Ishikawa (cell line): ENCODE results near the gene PDZRN3.

ENCODE experiments used
- CEBPB ChIP-seq: IDR thresholded peaks from 2 replicates; pipeline ENCODE4 v1.6.1; 2012
- CREB1 ChIP-seq: IDR thresholded peaks from 2 replicates; pipeline ENCODE4 v1.6.1; 2012; ENCODE audit warnings: low read depth
- EGR1 ChIP-seq: IDR thresholded peaks from 2 replicates; pipeline ENCODE4 v1.6.1; 2012
- EP300 ChIP-seq: IDR thresholded peaks from 2 replicates; pipeline ENCODE4 v1.6.1; 2012; ENCODE audit warnings: borderline replicate concordance
- FOXM1 ChIP-seq: IDR thresholded peaks from 2 replicates; pipeline ENCODE4 v1.6.1; 2012; ENCODE audit warnings: low read depth, borderline replicate concordance
- NFIC ChIP-seq: IDR thresholded peaks from 2 replicates; pipeline ENCODE4 v1.6.1; 2012
- RAD21 ChIP-seq: IDR thresholded peaks from 2 replicates; pipeline ENCODE4 v1.6.1; 2012; ENCODE audit warnings: low read depth
- REST ChIP-seq: IDR thresholded peaks from 2 replicates; pipeline ENCODE4 v1.6.1; 2012; ENCODE audit warnings: low read depth, mild to moderate bottlenecking
- TAF1 ChIP-seq: IDR thresholded peaks from 2 replicates; pipeline ENCODE4 v1.6.1; 2012; ENCODE audit warnings: low read depth, mild to moderate bottlenecking
- TCF12 ChIP-seq: IDR thresholded peaks from 2 replicates; pipeline ENCODE4 v1.6.1; 2012; ENCODE audit warnings: low read depth
- TEAD4 ChIP-seq: IDR thresholded peaks from 2 replicates; pipeline ENCODE4 v1.6.1; 2012
- USF1 ChIP-seq: IDR thresholded peaks from 2 replicates; pipeline ENCODE4 v1.6.1; 2012
- YY1 ChIP-seq: IDR thresholded peaks from 2 replicates; pipeline ENCODE4 v1.6.1; 2012; ENCODE audit warnings: low read depth
- ZBTB7A ChIP-seq: IDR thresholded peaks from 2 replicates; pipeline ENCODE4 v1.6.1; 2012; ENCODE audit warnings: low read depth
- TF ChIP-seq, protein P1 (sequence below): IDR thresholded peaks from 2 replicates; pipeline ENCODE4 v1.6.1; 2012

The PDZRN3 gene

DNA sequence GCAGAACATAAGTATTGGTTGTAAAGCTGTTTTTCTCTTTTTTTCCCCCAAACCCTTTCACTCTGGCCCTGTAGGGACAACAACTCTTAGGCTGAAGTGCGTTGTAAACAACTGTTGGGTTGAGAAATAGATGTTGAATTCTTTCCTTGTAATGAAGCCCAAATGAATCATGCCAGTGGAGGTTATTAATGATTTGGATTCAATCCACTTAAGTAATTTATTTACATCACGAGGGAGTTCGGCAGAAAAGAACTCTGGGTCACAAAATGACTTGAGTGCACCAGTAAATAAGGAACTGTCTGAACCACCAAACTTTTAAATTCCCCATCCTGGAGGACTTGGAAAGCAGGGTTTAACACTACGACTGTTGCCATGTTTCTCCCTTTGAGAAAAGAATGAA is 218.9 kb downstream of the PDZRN3 start:
- TF ChIP-seq CEBPB (no peak), CREB1 (no peak), RAD21 (no peak), TAF1 (no peak), TEAD4 (no peak), EGR1 (no peak), NFIC (no peak)

- TF ChIP-seq CEBPB (no peak), NFIC (no peak), YY1 (no peak), FOXM1 (no peak), EP300 (no peak), USF1 (no peak), RAD21 (no peak), REST (no peak), TAF1 (no peak), CREB1 (no peak), ZBTB7A (no peak), TEAD4 (no peak), TCF12 (no peak), EGR1 (no peak)
- TF ChIP-seq, protein P1, sequence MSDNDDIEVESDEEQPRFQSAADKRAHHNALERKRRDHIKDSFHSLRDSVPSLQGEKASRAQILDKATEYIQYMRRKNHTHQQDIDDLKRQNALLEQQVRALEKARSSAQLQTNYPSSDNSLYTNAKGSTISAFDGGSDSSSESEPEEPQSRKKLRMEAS = no peak
Measured at GRCh38 chr3:73405000-73405399, 219.7 kb downstream of the PDZRN3 start.

DNA sequence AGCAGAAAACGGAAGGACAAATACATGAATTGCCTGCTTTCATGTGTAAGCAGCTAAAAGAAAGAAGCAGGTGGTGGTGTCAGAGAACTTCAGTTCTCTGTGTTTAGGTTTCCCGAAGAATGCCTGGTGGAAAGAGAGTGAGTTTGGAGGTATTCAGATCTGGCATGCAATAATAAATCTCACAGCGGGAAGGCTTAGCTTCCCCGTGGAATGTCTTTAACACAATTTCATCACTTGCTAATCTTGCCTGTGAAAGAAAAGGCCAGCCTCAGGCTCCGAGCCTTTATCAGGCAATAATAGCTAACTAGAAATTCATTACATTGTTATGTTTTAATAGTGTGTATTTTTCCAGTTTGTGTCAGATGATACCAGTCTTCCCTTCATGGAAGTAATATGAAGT is 220.3 kb downstream of the PDZRN3 start:
- TF ChIP-seq YY1 (no peak), RAD21 (no peak), USF1 (no peak), TEAD4 (no peak), TCF12 (no peak), EGR1 (no peak), REST (no peak), TAF1 (no peak), EP300 (no peak), NFIC (no peak), CREB1 (no peak), FOXM1 (no peak)
- TF ChIP-seq, protein P1 = no peak

- TF ChIP-seq, protein P1 = no peak
- TF ChIP-seq TAF1 = no peak
- TF ChIP-seq ZBTB7A = no peak
Measured at GRCh38 chr3:73403444-73403843, 221.3 kb downstream of the PDZRN3 start.

GRCh38 chr3:73401616-73402279 is 223.0 kb downstream of the PDZRN3 start:
- TF ChIP-seq TAF1 (no peak), TCF12 (no peak), EGR1 (no peak), YY1 (no peak), CREB1 (no peak), CEBPB (no peak), ZBTB7A (no peak), EP300 (no peak), USF1 (no peak), RAD21 (no peak), TEAD4 (no peak), FOXM1 (no peak), REST (no peak), NFIC (no peak)
- TF ChIP-seq, protein P1 = no peak
